Smooth muscle cell (in vitro differentiated cells): ENCODE data around the gene DST. TPM values are rescaled to one million over a fixed set of nuclear protein-coding genes. Genes with fewer than 3 reads are reported as not detected.

Experiments
- DNase-seq: peaks from one replicate; lab custom pipeline; 2025; ENCODE audit not compliant: unreplicated experiment; lab: John Stamatoyannopoulos, UW
- H2AFZ ChIP-seq: fragments of 200-600 bp; sonication (generic); 2 replicates; pipeline ENCODE4 v1.6.0; 2016; ENCODE audit warnings: antibody characterized with exemption, low read depth, mild to moderate bottlenecking
- H3F3A ChIP-seq: fragments of 200-600 bp; sonication (generic); 2 replicates; pipeline ENCODE4 v1.6.0; 2017; ENCODE audit warnings: antibody characterized with exemption, low read depth
- H3K27ac ChIP-seq: fragments of 200-600 bp; sonication (generic); 2 replicates; pipeline ENCODE4 v1.5.1; 2016; ENCODE audit warnings: low read depth, mild to moderate bottlenecking
- H3K27me3 ChIP-seq: fragments of 200-600 bp; sonication (generic); 2 replicates; pipeline ENCODE4 v1.6.1; 2016; ENCODE audit warnings: low read depth, mild to moderate bottlenecking
- H3K36me3 ChIP-seq: fragments of 200-600 bp; sonication (generic); 2 replicates; pipeline ENCODE4 v1.5.1; 2016; ENCODE audit warnings: low read depth
- H3K4me1 ChIP-seq: fragments of 200-600 bp; sonication (generic); 2 replicates; pipeline ENCODE4 v1.5.1; 2016; ENCODE audit warnings: low read depth
- H3K4me2 ChIP-seq: fragments of 200-600 bp; sonication (generic); 2 replicates; pipeline ENCODE4 v1.6.0; 2016; ENCODE audit warnings: mild to moderate bottlenecking
- H3K4me3 ChIP-seq: fragments of 200-600 bp; sonication (generic); 2 replicates; pipeline ENCODE4 v1.5.1; 2016; ENCODE audit warnings: mild to moderate bottlenecking
- H3K79me2 ChIP-seq: fragments of 200-600 bp; sonication (generic); 2 replicates; pipeline ENCODE4 v1.6.0; 2016; ENCODE audit warnings: low read depth, mild to moderate bottlenecking
- H3K9ac ChIP-seq: fragments of 200-600 bp; sonication (generic); 2 replicates; pipeline ENCODE4 v1.6.0; 2016; ENCODE audit warnings: low read depth
- H3K9me3 ChIP-seq: fragments of 200-600 bp; sonication (generic); replicated peaks from 2 replicates; pipeline ENCODE4 v1.5.1; 2016; ENCODE audit warnings: low read depth
- H4K20me1 ChIP-seq: fragments of 200-600 bp; sonication (generic); 2 replicates; pipeline ENCODE4 v1.6.0; 2016; ENCODE audit warnings: low read depth
- WGBS: methylation state at CpG from one replicate; pipeline ENCODE4 v1.1.7; 2016; ENCODE audit warnings: low lambda C conversion rate; 5-methylcytosine and 5-hydroxymethylcytosine counted together
- polyA plus RNA-seq: library from polyadenylated mRNA; unstranded; fragments of >200 nt; fragmentation: Nextera tagmentation; extraction: Ambion mirVana; gene quantifications from 2 replicates; pipeline ENCODE4 v1.2.1, GENCODE V29; 2016
- total RNA-seq: library from RNA; depleted of rRNA; stranded (reverse); fragments of >200 nt; gene quantifications from 2 replicates; pipeline ENCODE4 v1.2.3, GENCODE V29; 2014
- TF ChIP-seq, protein P1 (sequence below): fragments of 200-600 bp; sonication (generic); IDR thresholded peaks from 2 replicates; pipeline ENCODE4 v1.5.1; 2017; ENCODE audit warnings: borderline replicate concordance, mild to moderate bottlenecking, antibody characterized with exemption; ENCODE audit not compliant: insufficient read depth, poor library complexity, severe bottlenecking

Gene DST
- total and polyA plus RNA-seq, 2 experiments from 2014 or later = 17.1 to 186 TPM

DNA sequence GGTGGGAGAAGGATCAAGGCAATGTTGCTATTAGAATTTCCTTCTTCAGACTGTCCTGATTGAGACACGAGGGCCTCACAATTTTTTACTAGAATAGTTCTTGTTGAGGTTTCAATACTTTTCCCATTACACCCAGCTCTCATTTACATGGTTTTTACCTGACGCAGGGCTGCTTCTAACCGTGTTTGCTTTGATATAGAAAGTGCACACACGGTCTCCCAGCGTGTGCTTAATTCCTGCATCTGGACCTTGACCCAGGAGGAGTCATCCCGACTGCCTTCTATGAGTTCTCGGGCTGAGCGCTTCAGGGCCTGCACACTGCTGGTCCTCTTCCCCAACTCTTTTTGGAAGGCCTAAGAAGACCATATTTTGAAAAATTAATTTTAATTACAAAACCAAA, 160.2 kb downstream of the DST start:
- H3K27ac ChIP-seq = no peak overlapping the region
- no peak overlapping the region for H3K4me2 ChIP-seq
- H3K36me3 ChIP-seq = peaks cover 16% of the 10 kb centered on the region
- H3K79me2 ChIP-seq = no peaks in the 10 kb centered on the region
- H3K4me1 ChIP-seq = no peaks in the 10 kb centered on the region
- H3K4me3 ChIP-seq = no peak overlapping the region
- H3K27me3 ChIP-seq = no peaks in the 10 kb centered on the region
- no peak overlapping the region for H3K9ac ChIP-seq
- H4K20me1 ChIP-seq = no peaks in the 10 kb centered on the region
- no peaks in the 10 kb centered on the region for H3K9me3 ChIP-seq
- no peak for DNase-seq
- H2AFZ ChIP-seq = no peak overlapping the region
- TF ChIP-seq, protein P1, sequence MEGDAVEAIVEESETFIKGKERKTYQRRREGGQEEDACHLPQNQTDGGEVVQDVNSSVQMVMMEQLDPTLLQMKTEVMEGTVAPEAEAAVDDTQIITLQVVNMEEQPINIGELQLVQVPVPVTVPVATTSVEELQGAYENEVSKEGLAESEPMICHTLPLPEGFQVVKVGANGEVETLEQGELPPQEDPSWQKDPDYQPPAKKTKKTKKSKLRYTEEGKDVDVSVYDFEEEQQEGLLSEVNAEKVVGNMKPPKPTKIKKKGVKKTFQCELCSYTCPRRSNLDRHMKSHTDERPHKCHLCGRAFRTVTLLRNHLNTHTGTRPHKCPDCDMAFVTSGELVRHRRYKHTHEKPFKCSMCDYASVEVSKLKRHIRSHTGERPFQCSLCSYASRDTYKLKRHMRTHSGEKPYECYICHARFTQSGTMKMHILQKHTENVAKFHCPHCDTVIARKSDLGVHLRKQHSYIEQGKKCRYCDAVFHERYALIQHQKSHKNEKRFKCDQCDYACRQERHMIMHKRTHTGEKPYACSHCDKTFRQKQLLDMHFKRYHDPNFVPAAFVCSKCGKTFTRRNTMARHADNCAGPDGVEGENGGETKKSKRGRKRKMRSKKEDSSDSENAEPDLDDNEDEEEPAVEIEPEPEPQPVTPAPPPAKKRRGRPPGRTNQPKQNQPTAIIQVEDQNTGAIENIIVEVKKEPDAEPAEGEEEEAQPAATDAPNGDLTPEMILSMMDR = no peak
- no peaks in the 10 kb centered on the region for H3F3A ChIP-seq
- WGBS = 94% methylated on average over 8 of the region's 8 CpGs

DNA sequence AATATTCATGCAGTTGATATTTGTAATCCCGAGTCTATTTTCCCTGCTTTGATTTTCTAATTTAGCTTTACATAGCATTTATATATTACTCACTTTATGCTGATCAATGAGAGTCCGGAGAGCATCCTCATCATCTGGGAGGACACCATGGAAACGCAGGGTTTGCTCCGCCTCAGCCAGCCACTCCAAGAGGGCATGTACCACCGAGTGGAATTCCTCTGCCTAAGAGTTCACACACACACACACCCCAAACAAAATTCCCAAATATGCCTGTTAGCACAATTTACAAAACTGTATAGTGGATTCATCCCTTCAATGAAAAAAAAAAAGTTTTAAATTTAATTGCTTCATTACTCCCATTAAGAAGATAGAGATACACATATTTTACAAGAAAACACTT, 160.7 kb downstream of the DST start:
- H3K79me2 ChIP-seq = no peaks in the 10 kb centered on the region
- 97% methylated on average over 5 of the region's 5 CpGs for WGBS
- H3K9me3 ChIP-seq = no peaks in the 10 kb centered on the region
- no peak overlapping the region for H3K9ac ChIP-seq
- no peaks in the 10 kb centered on the region for H3F3A ChIP-seq
- H2AFZ ChIP-seq = no peak overlapping the region
- H4K20me1 ChIP-seq = no peaks in the 10 kb centered on the region
- no peak overlapping the region for H3K4me2 ChIP-seq
- TF ChIP-seq, protein P1 = no peak
- no peak for DNase-seq
- no peak overlapping the region for H3K4me3 ChIP-seq
- H3K4me1 ChIP-seq = no peaks in the 10 kb centered on the region
- H3K27me3 ChIP-seq = no peaks in the 10 kb centered on the region
- H3K27ac ChIP-seq = no peak overlapping the region
- H3K36me3 ChIP-seq = peaks cover 14% of the 10 kb centered on the region

DNA sequence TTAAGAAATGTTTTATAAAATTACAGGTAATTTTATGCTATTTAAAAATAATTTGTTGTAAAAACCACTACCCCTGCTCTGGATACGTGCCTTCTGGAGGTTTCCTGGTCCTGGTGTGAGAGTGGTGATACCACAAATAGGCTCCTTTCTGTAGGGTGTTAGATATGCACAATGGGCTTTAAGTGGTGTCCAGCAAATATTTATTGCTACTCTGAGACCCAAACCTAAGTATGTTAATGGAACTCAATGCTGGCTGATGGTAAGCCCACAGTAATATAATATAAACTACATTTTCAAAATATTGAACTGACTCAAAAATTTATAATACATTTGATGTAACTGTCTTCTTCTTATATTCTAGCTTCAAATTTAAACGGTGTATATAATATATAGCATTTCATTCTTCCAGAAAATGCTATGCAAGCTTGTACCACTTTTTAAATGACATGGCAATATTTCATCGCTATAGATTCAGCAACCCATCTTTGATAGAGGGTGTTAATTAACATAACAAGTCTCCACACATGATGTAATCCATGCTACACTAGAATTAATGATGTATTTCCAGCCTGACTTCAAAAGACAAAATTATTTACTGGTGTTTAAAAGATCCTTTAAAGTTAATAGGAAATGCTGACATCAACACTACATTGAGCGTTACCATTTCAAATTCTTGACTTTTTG, 161.9 kb downstream of the DST start:
- no peak overlapping the region for H3K4me2 ChIP-seq
- H3K79me2 ChIP-seq = no peaks in the 10 kb centered on the region
- H3F3A ChIP-seq = no peaks in the 10 kb centered on the region
- no peaks in the 10 kb centered on the region for H3K27me3 ChIP-seq
- no peak for DNase-seq
- H3K9ac ChIP-seq = no peak overlapping the region
- TF ChIP-seq, protein P1 = no peak
- peaks cover 9% of the 10 kb centered on the region for H3K36me3 ChIP-seq
- 93% methylated on average over 4 of the region's 4 CpGs for WGBS
- H3K27ac ChIP-seq = no peak overlapping the region
- no peaks in the 10 kb centered on the region for H4K20me1 ChIP-seq
- H3K9me3 ChIP-seq = no peaks in the 10 kb centered on the region
- no peaks in the 10 kb centered on the region for H3K4me1 ChIP-seq
- no peak overlapping the region for H2AFZ ChIP-seq
- H3K4me3 ChIP-seq = no peak overlapping the region

DNA sequence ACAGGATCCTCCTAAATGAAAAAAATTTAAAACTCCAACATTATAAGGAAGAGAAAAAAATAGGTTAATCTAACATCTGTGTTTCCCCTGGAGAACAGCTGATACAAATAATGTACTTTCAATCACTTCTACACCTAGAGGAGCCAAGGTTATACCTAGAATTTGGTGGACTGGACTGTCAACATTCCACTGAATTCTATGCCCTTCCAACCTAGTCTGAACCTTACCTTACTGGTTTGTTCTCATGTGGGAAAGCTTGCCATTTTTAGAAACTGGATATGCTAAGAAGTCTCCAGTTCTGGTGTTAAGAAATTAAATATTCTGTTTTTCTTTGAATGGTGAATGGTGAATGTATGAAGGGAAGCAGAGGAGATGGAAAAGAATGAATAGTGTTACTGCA, 162.4 kb downstream of the DST start:
- Histone ChIP-seq H3K4me3 (no peak overlapping the region), H2AFZ (no peak overlapping the region), H3K9me3 (no peaks in the 10 kb centered on the region), H3K79me2 (no peaks in the 10 kb centered on the region), H3K27me3 (no peaks in the 10 kb centered on the region), H3K4me2 (no peak overlapping the region), H4K20me1 (no peaks in the 10 kb centered on the region), H3K27ac (no peak overlapping the region), H3F3A (no peaks in the 10 kb centered on the region), H3K9ac (no peak overlapping the region), H3K36me3 (peaks cover 15% of the 10 kb centered on the region), H3K4me1 (no peaks in the 10 kb centered on the region)
- TF ChIP-seq, protein P1 = no peak
- no peak for DNase-seq
